Astrocyte of the spinal cord (primary cell): Measurements from ENCODE around the gene DNAJC4.

Source experiments
- DNase-seq: peaks from one replicate; pipeline ENCODE4 v3.0.0; 2011; ENCODE audit warnings: low read depth, low spot score
- H3K4me3 ChIP-seq: 2 replicates; pipeline ENCODE4 v1.5.1; 2011; ENCODE audit warnings: low read depth, mild to moderate bottlenecking, low read length, moderate library complexity
- in situ Hi-C: cut with HindIII; loops from 2 replicates; pipeline ENCODE4 v1.10.0; 2017; ENCODE audit warnings: low sequenced_read_pairs
- TF ChIP-seq, protein P1 (sequence below): IDR thresholded peaks from 2 replicates; pipeline ENCODE4 v1.5.1; 2012; ENCODE audit warnings: low read depth, mild to moderate bottlenecking, low read length, inconsistent platforms

DNAJC4 gene

GRCh38 chr11:64202992-64203391 lies 27.4 kb upstream of the DNAJC4 start:
- in situ Hi-C loops: no loop called here
- no peak for DNase-seq
- no peak overlapping the region for H3K4me3 ChIP-seq
- TF ChIP-seq, protein P1, sequence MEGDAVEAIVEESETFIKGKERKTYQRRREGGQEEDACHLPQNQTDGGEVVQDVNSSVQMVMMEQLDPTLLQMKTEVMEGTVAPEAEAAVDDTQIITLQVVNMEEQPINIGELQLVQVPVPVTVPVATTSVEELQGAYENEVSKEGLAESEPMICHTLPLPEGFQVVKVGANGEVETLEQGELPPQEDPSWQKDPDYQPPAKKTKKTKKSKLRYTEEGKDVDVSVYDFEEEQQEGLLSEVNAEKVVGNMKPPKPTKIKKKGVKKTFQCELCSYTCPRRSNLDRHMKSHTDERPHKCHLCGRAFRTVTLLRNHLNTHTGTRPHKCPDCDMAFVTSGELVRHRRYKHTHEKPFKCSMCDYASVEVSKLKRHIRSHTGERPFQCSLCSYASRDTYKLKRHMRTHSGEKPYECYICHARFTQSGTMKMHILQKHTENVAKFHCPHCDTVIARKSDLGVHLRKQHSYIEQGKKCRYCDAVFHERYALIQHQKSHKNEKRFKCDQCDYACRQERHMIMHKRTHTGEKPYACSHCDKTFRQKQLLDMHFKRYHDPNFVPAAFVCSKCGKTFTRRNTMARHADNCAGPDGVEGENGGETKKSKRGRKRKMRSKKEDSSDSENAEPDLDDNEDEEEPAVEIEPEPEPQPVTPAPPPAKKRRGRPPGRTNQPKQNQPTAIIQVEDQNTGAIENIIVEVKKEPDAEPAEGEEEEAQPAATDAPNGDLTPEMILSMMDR: no peak

- in situ Hi-C loops: no loop called here
- TF ChIP-seq, protein P1: no peak
Observed at GRCh38 chr11:64203421-64204079, 26.8 kb upstream of the DNAJC4 start.

DNA sequence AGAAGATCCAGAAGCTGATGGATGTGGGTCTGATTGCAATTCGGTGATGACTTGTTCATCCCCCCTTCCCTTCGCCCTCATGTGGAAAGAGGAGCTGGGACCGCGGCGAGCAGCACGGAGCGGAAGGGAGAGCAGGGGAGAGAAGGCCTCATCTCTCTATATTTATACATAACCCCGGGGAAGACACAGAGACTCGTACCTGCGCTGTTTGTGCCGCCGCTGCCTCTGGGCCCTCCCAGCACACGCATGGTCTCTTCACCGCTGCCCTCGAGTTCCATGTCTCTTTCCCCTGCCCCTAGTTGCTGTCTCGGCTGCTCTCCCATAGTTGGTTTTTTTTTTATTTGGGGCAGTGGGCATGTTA lies 26.3 kb upstream of the DNAJC4 start:
- TF ChIP-seq, protein P1: no peak
- in situ Hi-C loops: no loop called here
- DNase-seq: no peak
- no peak overlapping the region for H3K4me3 ChIP-seq

More at GRCh38 chr11:64203421-64204079, 26.8 kb upstream of the DNAJC4 start:
- no peak for DNase-seq
- H3K4me3 ChIP-seq: no peak overlapping the region

GRCh38 chr11:64204464-64204989 lies 25.8 kb upstream of the DNAJC4 start:
- in situ Hi-C loops: no loop called here
- TF ChIP-seq, protein P1: peak; percentile 80
- peak; percentile 96 for DNase-seq
- no peak overlapping the region for H3K4me3 ChIP-seq

DNA sequence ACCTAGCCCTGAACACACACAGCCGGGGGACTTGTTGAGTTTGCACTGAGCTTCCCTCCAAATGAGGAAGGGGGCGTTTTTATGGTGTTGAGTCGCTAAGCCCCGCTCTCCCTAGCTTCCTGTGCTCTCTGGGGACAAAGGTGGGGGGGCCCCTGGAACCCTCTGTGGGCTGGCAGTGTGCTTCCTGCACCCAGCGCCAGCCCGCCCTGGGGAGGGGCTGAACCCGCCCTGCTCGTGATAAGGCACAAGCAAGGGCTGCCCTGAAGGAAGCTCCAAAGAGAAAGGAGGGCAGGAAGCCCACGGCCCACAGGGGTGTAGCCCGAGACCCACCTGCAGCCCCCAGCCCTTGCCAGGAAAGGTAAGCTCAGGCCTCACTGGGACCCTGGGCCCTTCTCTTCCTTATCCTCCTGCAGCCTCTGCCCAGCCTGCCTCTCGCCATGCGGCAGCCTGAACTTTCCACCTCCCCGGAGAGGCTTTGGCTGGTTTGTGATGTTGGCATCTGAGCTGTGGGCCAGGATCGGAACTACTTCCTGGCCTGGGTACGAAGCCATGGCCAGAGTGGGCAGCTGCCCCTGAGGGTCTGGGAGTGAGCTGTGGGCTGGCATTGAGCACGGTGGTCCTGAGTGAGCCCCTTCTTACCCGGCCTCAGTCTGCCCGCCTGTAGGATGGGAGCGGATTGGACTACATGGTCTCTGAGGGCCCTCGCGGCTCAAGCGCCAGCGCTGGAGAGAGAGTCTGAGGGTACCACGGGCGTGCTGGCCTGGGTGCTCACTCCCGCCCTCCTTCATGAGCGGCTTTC lies 23.7 kb upstream of the DNAJC4 start, which contains the start of gene FERMT3:
Gene FERMT3 (plus strand): TSS at position 265 of the 799 bp plus-strand sequence. CDS start 644 bp downstream, outside the sequence.
- TF ChIP-seq, protein P1: no peak
- H3K4me3 ChIP-seq: no peak within 1 kb of the TSS
- no peak for DNase-seq
- in situ Hi-C loops: no loop called here

GRCh38 chr11:64207256-64208085 lies 22.9 kb upstream of the DNAJC4 start:
- in situ Hi-C loops: no loop called here
- peak; percentile 66 for DNase-seq
- TF ChIP-seq, protein P1: no peak
- no peak overlapping the region for H3K4me3 ChIP-seq
